HCT116 (cell line): ENCODE data around the gene TAF11L13.
"Not testable (repeated sequence)": the region's sequence is repeated elsewhere in the genome, so short reads cannot be mapped to it uniquely, and the experiment has no call there.

ENCODE experiments used
- EZH2 ChIP-seq: fragments of 200-600 bp; sonication (generic); IDR thresholded peaks from 2 replicates; pipeline ENCODE4 v1.6.1; 2017; ENCODE audit warnings: antibody characterized with exemption, mixed run types
- EZH2phosphoT487 ChIP-seq: fragments of 200-600 bp; IDR thresholded peaks from 2 replicates; pipeline ENCODE4 v1.6.1; 2018; ENCODE audit warnings: antibody characterized with exemption, borderline replicate concordance
- JUND ChIP-seq: IDR thresholded peaks from 2 replicates; pipeline ENCODE4 v1.6.1; 2012
- POLR2A ChIP-seq: IDR thresholded peaks from 2 replicates; pipeline ENCODE4 v1.7.0; 2011; ENCODE audit warnings: borderline replicate concordance; ENCODE audit not compliant: insufficient read depth, insufficient read length; ENCODE audit errors: extremely low read depth
- POLR2AphosphoS5 ChIP-seq: IDR thresholded peaks from 2 replicates; pipeline ENCODE4 v1.6.1; 2011; ENCODE audit warnings: mild to moderate bottlenecking, low read depth, low read length, moderate library complexity
- RAD21 ChIP-seq: IDR thresholded peaks from 2 replicates; pipeline ENCODE4 v1.6.1; 2012; ENCODE audit warnings: low read depth, mild to moderate bottlenecking
- ZNF274 ChIP-seq: fragments of 200-500 bp; sonication (Bioruptor generic); IDR thresholded peaks from 2 replicates; pipeline ENCODE4 v1.6.1; 2014; ENCODE audit warnings: mild to moderate bottlenecking, low read depth, low read length, inconsistent platforms
- TF ChIP-seq, protein P1 (sequence below), 3 experiments: fragments of 200-600 bp in 1 of 3; sonication (generic) in 1 of 3; IDR thresholded peaks in 2 of 3; conservative IDR thresholded peaks in 1 of 3; 2 replicates each; pipeline ENCODE4 v1.5.1; 2012 to 2017; ENCODE audit warnings: low read depth in 2 of 3, low read length in 2 of 3, antibody characterized with exemption in 1 of 3, borderline replicate concordance in 1 of 3, control low read depth in 1 of 3, mild to moderate bottlenecking in 1 of 3, mixed read lengths in 1 of 3, mixed run types in 1 of 3, moderate library complexity in 1 of 3; ENCODE audit not compliant: insufficient read depth in 1 of 3

DNA sequence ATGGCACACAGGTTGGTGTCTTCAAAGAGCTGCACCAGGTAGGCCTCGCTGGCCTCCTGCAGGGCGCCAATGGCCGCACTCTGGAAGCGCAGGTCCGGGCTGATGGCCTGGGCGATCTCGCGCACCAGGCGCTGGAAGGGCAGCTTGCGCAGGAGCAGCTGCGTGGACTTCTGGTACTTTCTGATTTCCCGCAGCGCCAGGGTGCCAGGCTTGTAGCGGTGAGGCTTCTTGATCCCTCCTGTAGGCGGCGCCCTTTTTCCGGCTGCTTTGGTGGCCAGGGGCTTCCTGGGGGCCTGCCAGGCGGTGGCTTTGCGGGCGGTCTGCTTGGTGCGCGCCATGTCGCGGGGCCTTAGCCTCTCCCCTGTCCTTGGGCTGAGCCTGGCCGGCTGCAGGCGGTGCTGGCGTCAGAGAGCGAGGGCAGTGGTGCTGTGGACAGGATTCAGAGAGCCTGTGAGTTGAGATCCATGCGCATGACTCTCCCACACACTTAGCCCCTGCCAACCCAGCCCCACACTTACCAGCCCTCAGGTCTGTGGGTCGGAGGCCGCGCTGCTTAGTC, 23.4 kb downstream of the TAF11L13 start:
- TF ChIP-seq POLR2AphosphoS5, ZNF274, JUND, EZH2phosphoT487, RAD21, EZH2, POLR2A: not testable (repeated sequence)
- TF ChIP-seq, protein P1, sequence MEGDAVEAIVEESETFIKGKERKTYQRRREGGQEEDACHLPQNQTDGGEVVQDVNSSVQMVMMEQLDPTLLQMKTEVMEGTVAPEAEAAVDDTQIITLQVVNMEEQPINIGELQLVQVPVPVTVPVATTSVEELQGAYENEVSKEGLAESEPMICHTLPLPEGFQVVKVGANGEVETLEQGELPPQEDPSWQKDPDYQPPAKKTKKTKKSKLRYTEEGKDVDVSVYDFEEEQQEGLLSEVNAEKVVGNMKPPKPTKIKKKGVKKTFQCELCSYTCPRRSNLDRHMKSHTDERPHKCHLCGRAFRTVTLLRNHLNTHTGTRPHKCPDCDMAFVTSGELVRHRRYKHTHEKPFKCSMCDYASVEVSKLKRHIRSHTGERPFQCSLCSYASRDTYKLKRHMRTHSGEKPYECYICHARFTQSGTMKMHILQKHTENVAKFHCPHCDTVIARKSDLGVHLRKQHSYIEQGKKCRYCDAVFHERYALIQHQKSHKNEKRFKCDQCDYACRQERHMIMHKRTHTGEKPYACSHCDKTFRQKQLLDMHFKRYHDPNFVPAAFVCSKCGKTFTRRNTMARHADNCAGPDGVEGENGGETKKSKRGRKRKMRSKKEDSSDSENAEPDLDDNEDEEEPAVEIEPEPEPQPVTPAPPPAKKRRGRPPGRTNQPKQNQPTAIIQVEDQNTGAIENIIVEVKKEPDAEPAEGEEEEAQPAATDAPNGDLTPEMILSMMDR (IDR thresholded peaks at IDR 0.05 in 2 of 3, conservative IDR thresholded peaks at IDR 0.05 in 1 of 3; ENCODE audit: borderline replicate concordance in 1 of 3, insufficient read depth in 1 of 3, low read depth in 2 of 3, low read length in 2 of 3), result not testable (repeated sequence)
